Hepatocyte (in vitro differentiated cells): ENCODE results near the gene CD4. TPM values are rescaled to one million over a fixed set of nuclear protein-coding genes. Genes with fewer than 3 reads are reported as not detected.

Experiments used
- DNase-seq: peaks from one replicate; pipeline ENCODE4 v3.0.0-alpha.2; 2016; ENCODE audit warnings: low spot score
- H2AFZ ChIP-seq: fragments of 200-600 bp; sonication (generic); 2 replicates; pipeline ENCODE4 v1.6.0; 2016; ENCODE audit warnings: antibody characterized with exemption, mild to moderate bottlenecking
- H3K27ac ChIP-seq: fragments of 200-600 bp; sonication (generic); 2 replicates; pipeline ENCODE4 v1.5.1; 2016; ENCODE audit warnings: mild to moderate bottlenecking
- H3K27me3 ChIP-seq: fragments of 200-600 bp; sonication (generic); 2 replicates; pipeline ENCODE4 v1.6.1; 2016
- H3K36me3 ChIP-seq: fragments of 200-600 bp; sonication (generic); replicated peaks from 2 replicates; pipeline ENCODE4 v1.5.1; 2016; ENCODE audit warnings: low read depth; ENCODE audit not compliant: insufficient read depth
- H3K4me1 ChIP-seq: fragments of 200-600 bp; sonication (generic); 2 replicates; pipeline ENCODE4 v1.5.1; 2016; ENCODE audit warnings: mild to moderate bottlenecking, moderate library complexity; ENCODE audit not compliant: insufficient read depth
- H3K4me2 ChIP-seq: fragments of 200-600 bp; sonication (generic); 2 replicates; pipeline ENCODE4 v1.6.0; 2016
- H3K4me3 ChIP-seq: fragments of 200-600 bp; sonication (generic); 2 replicates; pipeline ENCODE4 v1.5.1; 2016; ENCODE audit warnings: mild to moderate bottlenecking
- H3K79me2 ChIP-seq: fragments of 200-600 bp; sonication (generic); 2 replicates; pipeline ENCODE4 v1.6.0; 2017; ENCODE audit warnings: mild to moderate bottlenecking
- H3K9me2 ChIP-seq: fragments of 200-600 bp; sonication (generic); replicated peaks from 2 replicates; pipeline ENCODE4 v1.6.0; 2017; ENCODE audit warnings: mild to moderate bottlenecking; ENCODE audit not compliant: insufficient read depth
- H3K9me3 ChIP-seq: fragments of 200-600 bp; sonication (generic); 2 replicates; pipeline ENCODE4 v1.5.1; 2016; ENCODE audit warnings: low read depth, mild to moderate bottlenecking
- H4K20me1 ChIP-seq: fragments of 200-600 bp; sonication (generic); 2 replicates; pipeline ENCODE4 v1.6.0; 2016; ENCODE audit warnings: mild to moderate bottlenecking; ENCODE audit not compliant: insufficient read depth, poor library complexity, severe bottlenecking
- EZH2 ChIP-seq: fragments of 200-600 bp; sonication (generic); IDR thresholded peaks from 2 replicates; pipeline ENCODE4 v1.6.1; 2016; ENCODE audit warnings: antibody characterized with exemption, mild to moderate bottlenecking, borderline replicate concordance
- EZH2phosphoT487 ChIP-seq: fragments of 200-600 bp; sonication (generic); IDR thresholded peaks from one replicate; pipeline ENCODE4 v1.6.1; 2018; ENCODE audit warnings: antibody characterized with exemption, mild to moderate bottlenecking, low read depth, moderate library complexity; ENCODE audit not compliant: unreplicated experiment, severe bottlenecking
- WGBS: methylation state at CpG from one replicate; pipeline ENCODE4 v1.1.6; 2016; ENCODE audit warnings: low lambda C conversion rate; ENCODE audit errors: missing lambda C conversion rate; 5-methylcytosine and 5-hydroxymethylcytosine counted together
- polyA plus RNA-seq: library from polyadenylated mRNA; unstranded; fragments of >200 nt; fragmentation: Nextera tagmentation; extraction: Ambion mirVana; gene quantifications from 2 replicates; pipeline ENCODE4 v1.2.1, GENCODE V29; 2016
- total RNA-seq: library from RNA; depleted of rRNA; stranded (reverse); fragments of >200 nt; gene quantifications from 2 replicates; pipeline ENCODE4 v1.2.3, GENCODE V29; 2014
- TF ChIP-seq, protein P1 (sequence below): fragments of 200-600 bp; sonication (generic); IDR thresholded peaks from 2 replicates; pipeline ENCODE4 v1.5.1; 2016; ENCODE audit warnings: antibody characterized with exemption, mild to moderate bottlenecking; ENCODE audit not compliant: poor library complexity

CD4 gene
- total and polyA plus RNA-seq, 2 experiments from 2014 or later: 2.7 to 6.4 TPM

DNA sequence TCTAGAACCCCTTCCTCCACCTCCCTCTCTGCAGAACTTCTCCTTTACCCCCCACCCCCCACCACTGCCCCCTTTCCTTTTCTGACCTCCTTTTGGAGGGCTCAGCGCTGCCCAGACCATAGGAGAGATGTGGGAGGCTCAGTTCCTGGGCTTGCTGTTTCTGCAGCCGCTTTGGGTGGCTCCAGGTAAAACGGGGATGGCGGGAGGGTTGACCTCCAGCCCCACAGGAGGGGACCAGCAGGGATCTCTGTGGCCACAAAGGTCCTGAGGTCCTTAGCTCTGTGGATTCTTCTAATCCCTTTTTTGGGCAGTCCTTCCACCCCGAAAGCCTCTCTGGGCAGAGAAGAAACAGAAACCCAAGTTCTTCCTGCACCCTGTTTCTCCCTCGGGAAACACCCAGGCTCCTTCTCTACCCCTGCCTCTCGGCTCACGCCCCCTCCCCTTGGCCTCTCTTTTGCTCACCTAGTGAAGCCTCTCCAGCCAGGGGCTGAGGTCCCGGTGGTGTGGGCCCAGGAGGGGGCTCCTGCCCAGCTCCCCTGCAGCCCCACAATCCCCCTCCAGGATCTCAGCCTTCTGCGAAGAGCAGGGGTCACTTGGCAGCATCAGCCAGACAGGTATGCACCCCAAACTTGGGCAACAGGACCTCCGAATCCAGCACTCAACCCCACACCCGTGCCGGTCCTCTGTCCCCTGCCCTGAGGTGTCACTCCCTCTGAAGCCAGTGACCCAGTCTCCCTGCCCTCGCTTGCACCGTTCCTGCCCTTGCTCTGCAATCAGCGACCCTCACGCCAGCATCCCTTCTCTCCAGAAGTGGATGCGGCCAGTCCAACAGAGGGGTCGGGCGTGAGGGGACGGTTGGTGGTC lies 16.4 kb upstream of the CD4 start:
- Histone ChIP-seq H3K4me3 (no peak overlapping the region), H3K9me2 (no peaks in the 10 kb centered on the region), H3K9me3 (no peaks in the 10 kb centered on the region), H3K79me2 (peaks cover 20% of the 10 kb centered on the region), H2AFZ (no peak overlapping the region), H3K4me2 (peak overlapping the region; percentile 70), H3K27me3 (no peaks in the 10 kb centered on the region), H4K20me1 (peaks cover 19% of the 10 kb centered on the region), H3K4me1 (peaks cover 37% of the 10 kb centered on the region), H3K36me3 (no peaks in the 10 kb centered on the region), H3K27ac (no peak overlapping the region)
- TF ChIP-seq EZH2phosphoT487 (no peak), EZH2 (no peak)
- TF ChIP-seq, protein P1, sequence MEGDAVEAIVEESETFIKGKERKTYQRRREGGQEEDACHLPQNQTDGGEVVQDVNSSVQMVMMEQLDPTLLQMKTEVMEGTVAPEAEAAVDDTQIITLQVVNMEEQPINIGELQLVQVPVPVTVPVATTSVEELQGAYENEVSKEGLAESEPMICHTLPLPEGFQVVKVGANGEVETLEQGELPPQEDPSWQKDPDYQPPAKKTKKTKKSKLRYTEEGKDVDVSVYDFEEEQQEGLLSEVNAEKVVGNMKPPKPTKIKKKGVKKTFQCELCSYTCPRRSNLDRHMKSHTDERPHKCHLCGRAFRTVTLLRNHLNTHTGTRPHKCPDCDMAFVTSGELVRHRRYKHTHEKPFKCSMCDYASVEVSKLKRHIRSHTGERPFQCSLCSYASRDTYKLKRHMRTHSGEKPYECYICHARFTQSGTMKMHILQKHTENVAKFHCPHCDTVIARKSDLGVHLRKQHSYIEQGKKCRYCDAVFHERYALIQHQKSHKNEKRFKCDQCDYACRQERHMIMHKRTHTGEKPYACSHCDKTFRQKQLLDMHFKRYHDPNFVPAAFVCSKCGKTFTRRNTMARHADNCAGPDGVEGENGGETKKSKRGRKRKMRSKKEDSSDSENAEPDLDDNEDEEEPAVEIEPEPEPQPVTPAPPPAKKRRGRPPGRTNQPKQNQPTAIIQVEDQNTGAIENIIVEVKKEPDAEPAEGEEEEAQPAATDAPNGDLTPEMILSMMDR: no peak
- DNase-seq: no peak
- WGBS: 54% methylated on average over 21 of the region's 21 CpGs

DNA sequence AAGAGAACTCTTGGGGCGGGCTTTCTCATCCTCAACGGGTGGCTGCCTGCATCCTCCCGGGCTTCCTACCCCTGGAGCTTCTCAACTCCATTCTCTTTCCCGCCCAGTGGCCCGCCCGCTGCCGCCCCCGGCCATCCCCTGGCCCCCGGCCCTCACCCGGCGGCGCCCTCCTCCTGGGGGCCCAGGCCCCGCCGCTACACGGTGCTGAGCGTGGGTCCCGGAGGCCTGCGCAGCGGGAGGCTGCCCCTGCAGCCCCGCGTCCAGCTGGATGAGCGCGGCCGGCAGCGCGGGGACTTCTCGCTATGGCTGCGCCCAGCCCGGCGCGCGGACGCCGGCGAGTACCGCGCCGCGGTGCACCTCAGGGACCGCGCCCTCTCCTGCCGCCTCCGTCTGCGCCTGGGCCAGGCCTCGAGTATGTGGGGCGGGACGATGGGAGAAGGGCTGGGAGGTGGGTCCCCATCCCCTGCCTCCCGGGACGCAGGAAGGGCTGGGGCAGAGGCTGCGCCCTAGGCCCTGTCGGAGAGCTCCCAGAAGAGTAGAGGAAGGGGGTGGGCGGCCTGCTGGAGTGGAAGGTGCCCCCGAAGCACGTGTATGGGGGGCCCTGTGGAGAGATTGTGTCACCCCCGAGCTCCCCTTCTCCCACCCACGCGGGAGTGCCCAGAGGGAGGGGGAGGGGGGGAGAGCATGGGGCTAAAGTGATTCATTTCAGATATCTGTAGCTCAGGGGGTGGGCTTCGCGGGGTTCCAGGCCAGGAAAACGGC lies 15.6 kb upstream of the CD4 start:
- Histone ChIP-seq H3K27ac (no peak overlapping the region), H3K36me3 (no peaks in the 10 kb centered on the region), H2AFZ (no peak overlapping the region), H3K9me3 (no peaks in the 10 kb centered on the region), H3K4me2 (peak overlapping the region; percentile 70), H3K4me3 (no peak overlapping the region), H3K4me1 (peaks cover 35% of the 10 kb centered on the region), H4K20me1 (peaks cover 11% of the 10 kb centered on the region), H3K79me2 (peaks cover 12% of the 10 kb centered on the region), H3K27me3 (no peaks in the 10 kb centered on the region), H3K9me2 (no peaks in the 10 kb centered on the region)
- TF ChIP-seq EZH2phosphoT487 (no peak), EZH2 (no peak)
- TF ChIP-seq, protein P1: no peak
- no peak for DNase-seq
- WGBS: 28% methylated on average over 51 of the region's 60 CpGs

DNA sequence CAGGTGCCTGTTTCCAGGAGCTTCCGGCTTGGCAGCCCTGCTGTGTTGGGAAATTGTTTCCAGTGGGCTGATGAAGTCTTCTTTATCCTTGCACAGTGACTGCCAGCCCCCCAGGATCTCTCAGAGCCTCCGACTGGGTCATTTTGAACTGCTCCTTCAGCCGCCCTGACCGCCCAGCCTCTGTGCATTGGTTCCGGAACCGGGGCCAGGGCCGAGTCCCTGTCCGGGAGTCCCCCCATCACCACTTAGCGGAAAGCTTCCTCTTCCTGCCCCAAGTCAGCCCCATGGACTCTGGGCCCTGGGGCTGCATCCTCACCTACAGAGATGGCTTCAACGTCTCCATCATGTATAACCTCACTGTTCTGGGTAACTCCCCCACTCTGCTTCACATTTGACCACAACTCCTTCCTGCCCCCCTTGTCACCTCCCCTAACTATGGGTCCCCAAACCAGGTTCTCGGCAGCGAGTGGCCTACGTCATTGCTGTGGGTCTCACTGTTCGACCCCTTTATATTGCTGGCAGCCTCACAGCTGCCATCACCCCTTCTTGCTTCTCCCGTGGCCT lies 14.7 kb upstream of the CD4 start:
- Histone ChIP-seq H3K4me3 (no peak overlapping the region), H3K4me1 (peaks cover 35% of the 10 kb centered on the region), H3K4me2 (no peak overlapping the region), H3K79me2 (peaks cover 4% of the 10 kb centered on the region), H4K20me1 (peaks cover 3% of the 10 kb centered on the region), H3K9me2 (no peaks in the 10 kb centered on the region), H3K27ac (no peak overlapping the region), H3K27me3 (no peaks in the 10 kb centered on the region), H2AFZ (no peak overlapping the region), H3K36me3 (no peaks in the 10 kb centered on the region), H3K9me3 (no peaks in the 10 kb centered on the region)
- no peak for DNase-seq
- TF ChIP-seq EZH2phosphoT487 (no peak), EZH2 (no peak)
- TF ChIP-seq, protein P1: no peak
- 97% methylated on average over 15 of the region's 15 CpGs for WGBS
